Neural crest cell (in vitro differentiated cells): ENCODE measurements around the gene KIF25. TPM values are rescaled to one million over a fixed set of nuclear protein-coding genes. Genes with fewer than 3 reads are reported as not detected.

Experiments used
- DNase-seq: peaks from one replicate; pipeline ENCODE4 v3.0.0; 2021; ENCODE audit warnings: low read depth, mixed read lengths, low spot score
- H3K27ac Mint-ChIP-seq: one replicate; pipeline ENCODE4 v1.8.0; 2021; ENCODE audit warnings: mild to moderate bottlenecking, mixed read lengths; ENCODE audit not compliant: unreplicated experiment
- H3K27me3 Mint-ChIP-seq: 2 replicates; pipeline ENCODE4 v1.8.0; 2021; ENCODE audit warnings: low read depth, mild to moderate bottlenecking, mixed read lengths
- H3K36me3 Mint-ChIP-seq: 2 replicates; pipeline ENCODE4 v1.8.0; 2021; ENCODE audit warnings: low read depth, mild to moderate bottlenecking, mixed read lengths
- H3K4me1 Mint-ChIP-seq: 2 replicates; pipeline ENCODE4 v1.8.0; 2021; ENCODE audit warnings: mixed read lengths
- H3K4me3 Mint-ChIP-seq: one replicate; pipeline ENCODE4 v1.8.0; 2021; ENCODE audit warnings: mild to moderate bottlenecking, mixed read lengths
- H3K9me3 Mint-ChIP-seq: 2 replicates; pipeline ENCODE4 v1.8.0; 2021; ENCODE audit warnings: mixed read lengths
- total RNA-seq: library from RNA; stranded (reverse); gene quantifications from 2 replicates; pipeline ENCODE4 v1.2.1, GENCODE V29; 2021
- TF ChIP-seq, protein P1 (sequence below): fragments of 200-600 bp; sonication (generic); conservative IDR thresholded peaks from 2 replicates; pipeline ENCODE4 v1.5.0; 2021; ENCODE audit warnings: antibody characterized with exemption, mild to moderate bottlenecking

KIF25 gene
- total RNA-seq, 1 donor from 2014 or later, result 0.72 TPM

DNA sequence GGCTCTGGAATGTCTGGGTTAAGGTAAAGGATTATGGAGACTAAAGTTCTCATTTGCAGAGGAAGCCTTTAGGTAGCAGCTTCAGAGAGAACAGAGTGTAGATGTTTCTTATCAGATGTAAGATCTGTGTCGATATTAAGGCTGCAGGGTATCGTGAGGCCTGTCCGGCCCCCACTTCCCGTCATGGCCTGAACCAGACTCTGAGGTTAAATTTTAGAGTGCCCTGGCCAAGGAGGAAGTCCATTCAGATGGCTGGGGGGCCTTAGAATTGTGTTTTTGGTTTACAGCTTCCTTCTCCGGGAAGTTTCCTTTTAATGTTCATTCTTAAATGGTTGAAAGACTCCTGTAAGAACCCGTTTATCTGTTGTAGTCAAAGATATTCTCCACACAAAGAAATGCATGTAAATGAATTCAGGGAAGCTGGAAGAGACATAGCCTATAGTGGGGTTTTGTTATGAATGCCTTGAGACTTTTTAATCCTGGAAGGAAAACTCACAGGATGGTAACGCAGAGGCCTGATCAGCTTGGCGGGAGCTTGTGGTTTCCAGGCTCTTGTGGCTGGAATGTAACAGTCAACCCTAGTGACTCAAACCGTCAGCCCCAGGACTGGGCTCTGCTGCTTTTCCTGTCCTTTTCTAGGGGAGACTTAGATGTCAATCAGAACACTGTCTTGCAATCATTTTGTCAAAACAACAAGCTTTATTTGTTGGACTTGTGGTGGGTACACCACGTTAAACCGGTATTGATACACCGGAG, 34.7 kb downstream of the KIF25 start:
- H3K4me3 Mint-ChIP-seq, result peak overlapping the region; percentile 17
- H3K4me1 Mint-ChIP-seq, result peaks cover 44% of the 10 kb centered on the region
- H3K9me3 Mint-ChIP-seq, result peaks cover 7% of the 10 kb centered on the region
- H3K36me3 Mint-ChIP-seq, result peaks cover 9% of the 10 kb centered on the region
- no peak for DNase-seq
- TF ChIP-seq, protein P1, sequence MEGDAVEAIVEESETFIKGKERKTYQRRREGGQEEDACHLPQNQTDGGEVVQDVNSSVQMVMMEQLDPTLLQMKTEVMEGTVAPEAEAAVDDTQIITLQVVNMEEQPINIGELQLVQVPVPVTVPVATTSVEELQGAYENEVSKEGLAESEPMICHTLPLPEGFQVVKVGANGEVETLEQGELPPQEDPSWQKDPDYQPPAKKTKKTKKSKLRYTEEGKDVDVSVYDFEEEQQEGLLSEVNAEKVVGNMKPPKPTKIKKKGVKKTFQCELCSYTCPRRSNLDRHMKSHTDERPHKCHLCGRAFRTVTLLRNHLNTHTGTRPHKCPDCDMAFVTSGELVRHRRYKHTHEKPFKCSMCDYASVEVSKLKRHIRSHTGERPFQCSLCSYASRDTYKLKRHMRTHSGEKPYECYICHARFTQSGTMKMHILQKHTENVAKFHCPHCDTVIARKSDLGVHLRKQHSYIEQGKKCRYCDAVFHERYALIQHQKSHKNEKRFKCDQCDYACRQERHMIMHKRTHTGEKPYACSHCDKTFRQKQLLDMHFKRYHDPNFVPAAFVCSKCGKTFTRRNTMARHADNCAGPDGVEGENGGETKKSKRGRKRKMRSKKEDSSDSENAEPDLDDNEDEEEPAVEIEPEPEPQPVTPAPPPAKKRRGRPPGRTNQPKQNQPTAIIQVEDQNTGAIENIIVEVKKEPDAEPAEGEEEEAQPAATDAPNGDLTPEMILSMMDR, result no peak
- peaks cover 15% of the 10 kb centered on the region for H3K27me3 Mint-ChIP-seq
- peak overlapping the region; percentile 32 for H3K27ac Mint-ChIP-seq

DNA sequence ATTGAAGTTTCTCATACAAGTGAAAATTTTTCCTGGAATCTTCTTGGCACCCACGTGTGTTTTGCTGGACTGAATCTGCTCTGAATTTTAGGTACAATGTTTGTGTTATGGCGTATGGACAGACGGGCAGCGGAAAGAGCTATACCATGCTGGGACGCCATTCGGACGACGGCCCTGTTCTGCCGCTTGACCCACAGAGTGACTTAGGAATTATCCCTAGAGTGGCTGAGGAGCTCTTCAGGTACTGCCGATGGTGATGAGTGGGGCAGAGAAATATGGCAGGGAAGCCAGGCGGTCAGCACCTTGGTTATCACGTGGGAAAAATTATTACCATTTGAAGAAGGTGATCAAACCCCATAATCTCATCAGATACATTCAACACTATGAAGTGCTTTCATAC, 36.3 kb downstream of the KIF25 start:
- Mint-ChIP-seq H3K4me3 (peak overlapping the region; percentile 44), H3K9me3 (peaks cover 9% of the 10 kb centered on the region), H3K27ac (no peak overlapping the region), H3K4me1 (peaks cover 46% of the 10 kb centered on the region), H3K27me3 (peaks cover 20% of the 10 kb centered on the region), H3K36me3 (peaks cover 17% of the 10 kb centered on the region)
- no peak for DNase-seq
- TF ChIP-seq, protein P1, result no peak

DNA sequence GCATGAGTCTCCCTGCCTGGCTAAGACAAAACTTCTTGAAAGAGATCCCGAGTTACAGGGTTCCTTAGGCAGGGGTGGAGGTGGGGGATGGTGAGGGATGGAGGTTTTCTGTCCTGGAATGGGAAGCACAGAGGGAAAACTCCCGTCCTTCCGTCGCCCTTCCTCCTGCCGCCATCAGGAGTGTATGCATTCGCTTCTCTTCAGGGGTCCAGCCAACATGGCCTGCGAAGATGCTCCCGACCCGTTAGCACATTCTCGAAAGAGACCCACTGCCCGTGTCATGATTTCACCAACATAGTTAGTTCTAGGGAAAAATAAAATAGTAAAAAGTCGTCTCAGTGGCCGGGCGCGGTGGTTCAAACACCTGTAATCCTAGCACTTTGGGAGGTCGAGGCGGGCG, 37.1 kb downstream of the KIF25 start:
- Mint-ChIP-seq H3K4me3 (peak overlapping the region; percentile 86), H3K4me1 (peaks cover 46% of the 10 kb centered on the region), H3K27me3 (peaks cover 20% of the 10 kb centered on the region), H3K9me3 (peaks cover 9% of the 10 kb centered on the region), H3K27ac (no peak overlapping the region), H3K36me3 (peaks cover 19% of the 10 kb centered on the region)
- DNase-seq, result no peak
- TF ChIP-seq, protein P1, result no peak

DNA sequence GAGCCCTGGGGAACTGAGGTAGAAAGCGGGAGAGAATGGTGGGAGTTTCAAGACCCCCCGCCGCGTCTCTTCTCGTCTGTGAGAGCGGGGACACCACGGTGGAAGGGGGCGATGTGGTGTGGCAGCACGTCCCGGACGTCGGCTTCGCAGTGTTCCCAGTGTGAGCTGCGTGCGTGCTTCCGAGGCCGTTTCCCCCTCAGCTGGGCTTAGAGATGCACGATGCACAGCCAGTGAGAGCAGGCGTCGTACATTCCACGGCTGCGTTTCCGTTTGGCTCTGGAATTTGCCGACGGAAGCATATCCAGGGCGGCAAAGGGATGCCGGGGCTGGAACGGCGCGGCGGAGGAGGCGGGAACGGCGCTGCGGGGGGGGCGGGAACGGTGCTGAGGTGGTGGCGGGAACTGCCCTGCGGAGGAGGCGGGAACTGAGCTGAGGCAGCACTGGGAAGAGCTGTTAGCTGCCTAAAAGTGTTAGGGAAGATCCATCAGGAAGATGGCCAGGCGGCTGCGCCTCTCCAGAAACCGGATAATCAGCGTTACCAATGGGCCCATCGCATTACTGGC, 37.7 kb downstream of the KIF25 start:
- Mint-ChIP-seq H3K4me3 (peak overlapping the region; percentile 86), H3K36me3 (peaks cover 24% of the 10 kb centered on the region), H3K27ac (peak overlapping the region; percentile 50), H3K4me1 (peaks cover 46% of the 10 kb centered on the region), H3K27me3 (peaks cover 20% of the 10 kb centered on the region), H3K9me3 (peaks cover 9% of the 10 kb centered on the region)
- TF ChIP-seq, protein P1, result no peak
- DNase-seq, result peak; percentile 53

DNA sequence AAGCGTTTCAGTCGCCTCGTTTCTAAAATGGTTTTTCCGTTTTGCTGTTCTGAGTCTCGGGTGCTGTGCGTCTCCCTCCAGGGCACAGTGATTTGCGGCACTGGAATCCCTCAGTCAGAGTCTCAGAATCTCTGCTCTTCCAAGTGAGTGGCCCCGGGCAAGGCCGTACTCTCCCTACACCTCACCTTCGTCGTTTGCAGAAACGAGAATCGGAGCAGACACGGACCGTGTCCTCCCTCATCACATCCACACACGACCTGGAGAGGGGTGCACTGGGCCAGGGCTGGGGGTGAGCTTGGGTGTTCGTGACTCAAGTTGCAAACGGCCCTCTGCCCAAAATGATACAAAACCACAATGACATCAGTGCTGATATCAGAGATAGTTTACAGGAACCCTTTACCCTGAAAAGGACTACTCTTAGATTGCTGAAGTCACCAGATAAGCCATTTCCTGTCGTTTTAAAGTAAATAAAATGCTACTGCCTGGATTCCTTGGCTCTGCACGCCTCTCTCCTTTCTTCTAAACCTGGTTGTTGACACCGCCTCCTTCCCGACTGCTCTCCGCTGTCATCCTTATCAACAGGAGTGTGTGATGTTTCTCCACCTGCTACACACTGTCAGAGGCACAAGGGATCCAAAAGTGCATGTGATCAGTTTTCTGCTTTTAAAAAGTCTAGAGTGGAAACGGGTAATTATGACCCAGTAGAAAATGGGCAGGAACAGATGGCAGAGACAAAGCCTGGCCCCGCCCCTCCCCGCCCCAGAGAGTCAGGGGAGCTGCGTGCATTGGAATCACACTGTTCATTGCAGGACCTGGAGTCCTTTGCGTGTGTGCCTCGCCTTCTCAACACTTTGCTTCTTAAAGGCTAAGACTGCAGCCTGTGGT, 38.4 kb downstream of the KIF25 start:
- peak overlapping the region; percentile 86 for H3K4me3 Mint-ChIP-seq
- peaks cover 41% of the 10 kb centered on the region for H3K4me1 Mint-ChIP-seq
- no peak for DNase-seq
- TF ChIP-seq, protein P1, result no peak
- H3K9me3 Mint-ChIP-seq, result peaks cover 9% of the 10 kb centered on the region
- H3K27ac Mint-ChIP-seq, result peak overlapping the region; percentile 50
- peaks cover 20% of the 10 kb centered on the region for H3K27me3 Mint-ChIP-seq
- H3K36me3 Mint-ChIP-seq, result peaks cover 24% of the 10 kb centered on the region
